K562 (cell line): ENCODE measurements around the gene SCML2.

Experiments
- CTCF ChIP-seq, 3 experiments: IDR thresholded peaks in 2 of 3; conservative IDR thresholded peaks in 1 of 3; 2 replicates each; pipeline ENCODE4 v1.5.1; 2011 to 2012; ENCODE audit warnings: low read length in 3 of 3, mild to moderate bottlenecking in 3 of 3, control low read depth in 2 of 3, improper control_type of control experiment in 1 of 3, inconsistent platforms in 1 of 3, low read depth in 1 of 3, mixed read lengths in 1 of 3, moderate library complexity in 1 of 3; ENCODE audit not compliant: insufficient read depth in 2 of 3
- ZSCAN29 ChIP-seq: fragments of 450-650 bp; IDR thresholded peaks from 2 replicates; pipeline ENCODE4 v1.6.1; 2017

GRCh38 chrX:18278449-18278848 lies 76.0 kb downstream of the SCML2 start:
- TF ChIP-seq CTCF (IDR thresholded peaks at IDR 0.05 in 2 of 3, conservative IDR thresholded peaks at IDR 0.05 in 1 of 3; ENCODE audit: insufficient read depth in 2 of 3, low read depth in 1 of 3, low read length in 3 of 3), result no peak
- TF ChIP-seq ZSCAN29, result no peak
